Neutrophil (primary cell): ENCODE results near the gene GORASP1.

Source experiments
- H3K27ac ChIP-seq: fragments of 200-600 bp; sonication (generic); 2 replicates; pipeline ENCODE4 v1.5.1; 2016; ENCODE audit warnings: mild to moderate bottlenecking, moderate library complexity
- H3K27me3 ChIP-seq: fragments of 200-600 bp; sonication (generic); 2 replicates; pipeline ENCODE4 v1.6.0; 2016; ENCODE audit warnings: mild to moderate bottlenecking
- H3K36me3 ChIP-seq: fragments of 200-600 bp; sonication (generic); 2 replicates; pipeline ENCODE4 v1.5.1; 2017
- H3K4me1 ChIP-seq, 2 experiments: fragments of 200-600 bp in 1 of 2; sonication (generic) in 1 of 2; 1 replicate in 1 of 2; 2 replicates in 1 of 2; pipeline versions ENCODE4 v1.5.1 to v1.6.1; 2013 to 2016; ENCODE audit warnings: low read depth in 1 of 2, low read length in 1 of 2, mild to moderate bottlenecking in 1 of 2, moderate library complexity in 1 of 2; ENCODE audit not compliant: control insufficient read depth in 1 of 2, insufficient read depth in 1 of 2
- H3K4me3 ChIP-seq, 2 experiments: fragments of 200-600 bp in 1 of 2; sonication (generic) in 1 of 2; 1 replicate in 1 of 2; 2 replicates in 1 of 2; pipeline ENCODE4 v1.5.1; 2013 to 2016; ENCODE audit warnings: low read depth in 1 of 2, low read length in 1 of 2, mild to moderate bottlenecking in 1 of 2, moderate library complexity in 1 of 2
- H3K9me3 ChIP-seq: fragments of 200-600 bp; sonication (generic); 2 replicates; pipeline ENCODE4 v1.5.1; 2016
- CTCF ChIP-seq: fragments of 200-600 bp; sonication (generic); IDR thresholded peaks from 2 replicates; pipeline ENCODE4 v1.5.1; 2016; ENCODE audit warnings: antibody characterized with exemption

Gene GORASP1

GRCh38 chr3:39097716-39098472 is 9.5 kb downstream of the GORASP1 start:
- TF ChIP-seq CTCF, result no peak
- Histone ChIP-seq H3K9me3 (no peaks in the 10 kb centered on the region), H3K4me3 (no peak overlapping the region), H3K27me3 (no peaks in the 10 kb centered on the region), H3K27ac (no peak overlapping the region), H3K4me1 (no peaks in the 10 kb centered on the region), H3K36me3 (peaks cover 81% of the 10 kb centered on the region)

GRCh38 chr3:39096775-39097174 is 10.7 kb downstream of the GORASP1 start:
- H3K4me3 ChIP-seq, result no peak overlapping the region
- no peak overlapping the region for H3K27ac ChIP-seq
- no peak for TF ChIP-seq CTCF
- no peaks in the 10 kb centered on the region for H3K27me3 ChIP-seq
- no peaks in the 10 kb centered on the region for H3K4me1 ChIP-seq
- H3K9me3 ChIP-seq, result no peaks in the 10 kb centered on the region
- H3K36me3 ChIP-seq, result peaks cover 93% of the 10 kb centered on the region

DNA sequence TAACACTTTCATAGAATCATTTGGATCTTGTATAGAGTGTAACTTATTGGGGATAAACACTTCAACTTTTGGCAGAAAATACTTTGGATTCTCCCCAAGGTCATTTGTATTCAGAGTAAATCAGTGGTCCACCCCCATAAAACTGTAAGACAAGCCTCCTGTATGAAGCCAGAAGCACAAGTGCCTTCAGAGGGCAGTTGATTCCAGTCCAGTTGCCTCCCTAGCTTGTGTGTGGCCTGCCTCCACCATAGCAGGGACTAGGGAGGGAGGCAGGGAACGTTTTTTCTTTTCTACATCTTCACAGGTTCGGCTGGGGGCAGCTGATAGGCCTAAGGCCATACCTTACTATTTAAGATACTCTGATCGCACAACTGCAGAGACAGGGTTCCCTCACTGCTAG is 11.6 kb downstream of the GORASP1 start:
- H3K4me3 ChIP-seq, result no peak overlapping the region
- no peak for TF ChIP-seq CTCF
- no peaks in the 10 kb centered on the region for H3K9me3 ChIP-seq
- H3K27ac ChIP-seq, result no peak overlapping the region
- no peaks in the 10 kb centered on the region for H3K4me1 ChIP-seq
- H3K36me3 ChIP-seq, result peaks cover 100% of the 10 kb centered on the region
- no peaks in the 10 kb centered on the region for H3K27me3 ChIP-seq

- Histone ChIP-seq H3K4me3 (no peak overlapping the region), H3K4me1 (no peaks in the 10 kb centered on the region), H3K36me3 (peaks cover 98% of the 10 kb centered on the region), H3K27ac (no peak overlapping the region), H3K9me3 (no peaks in the 10 kb centered on the region), H3K27me3 (no peaks in the 10 kb centered on the region)
- no peak for TF ChIP-seq CTCF
Measured at GRCh38 chr3:39094851-39095677, 12.4 kb downstream of the GORASP1 start.

- TF ChIP-seq CTCF, result no peak
- H3K4me1 ChIP-seq, result no peaks in the 10 kb centered on the region
- no peaks in the 10 kb centered on the region for H3K27me3 ChIP-seq
- peaks cover 97% of the 10 kb centered on the region for H3K36me3 ChIP-seq
- H3K27ac ChIP-seq, result no peak overlapping the region
- H3K4me3 ChIP-seq, result no peak overlapping the region
- H3K9me3 ChIP-seq, result no peaks in the 10 kb centered on the region
Measured at GRCh38 chr3:39090922-39091321, 16.5 kb downstream of the GORASP1 start.
